Endodermal cell (in vitro differentiated cells): Measurements from ENCODE around the gene POLR3E. TPM values are rescaled to one million over a fixed set of nuclear protein-coding genes. Genes with fewer than 3 reads are reported as not detected.

Experiments
- DNase-seq: peaks from one replicate; pipeline ENCODE4 v3.0.0-alpha.2; 2017
- H3K27ac ChIP-seq: 2 replicates; pipeline ENCODE4 v1.5.1; 2013; ENCODE audit warnings: mild to moderate bottlenecking, low read depth, low read length, moderate library complexity
- H3K27me3 ChIP-seq: 2 replicates; pipeline ENCODE4 v1.6.1; 2013; ENCODE audit warnings: mild to moderate bottlenecking, low read length, moderate library complexity; ENCODE audit not compliant: insufficient read depth, control insufficient read depth, poor library complexity, severe bottlenecking
- H3K36me3 ChIP-seq: 2 replicates; pipeline ENCODE4 v1.7.0; 2013; ENCODE audit warnings: mild to moderate bottlenecking, low read length, moderate library complexity; ENCODE audit not compliant: control insufficient read depth, insufficient read depth
- H3K4me1 ChIP-seq: one replicate; pipeline ENCODE4 v1.7.0; 2013; ENCODE audit warnings: low read length; ENCODE audit not compliant: control insufficient read depth, insufficient read depth
- H3K4me3 ChIP-seq: 2 replicates; pipeline ENCODE4 v1.5.1; 2013; ENCODE audit warnings: mild to moderate bottlenecking, low read length, moderate library complexity
- H3K9ac ChIP-seq: 2 replicates; pipeline ENCODE4 v1.6.1; 2013; ENCODE audit warnings: mild to moderate bottlenecking, low read length, moderate library complexity; ENCODE audit not compliant: poor library complexity, severe bottlenecking; ENCODE audit errors: extremely low read depth
- H3K9me3 ChIP-seq: 2 replicates; pipeline ENCODE4 v1.6.1; 2013; ENCODE audit warnings: mild to moderate bottlenecking, low read length, moderate library complexity; ENCODE audit not compliant: control insufficient read depth
- H3K27ac Mint-ChIP-seq: 2 replicates; pipeline ENCODE4 v1.8.0; 2020; ENCODE audit warnings: mixed read lengths
- H3K27me3 Mint-ChIP-seq: 2 replicates; pipeline ENCODE4 v1.8.0; 2021; ENCODE audit warnings: mild to moderate bottlenecking, mixed read lengths; ENCODE audit not compliant: insufficient read depth
- H3K36me3 Mint-ChIP-seq: 2 replicates; pipeline ENCODE4 v1.8.0; 2020; ENCODE audit warnings: low read depth, mixed read lengths
- H3K4me1 Mint-ChIP-seq: 2 replicates; pipeline ENCODE4 v1.8.0; 2020; ENCODE audit warnings: mixed read lengths
- H3K4me3 Mint-ChIP-seq: 2 replicates; pipeline ENCODE4 v1.8.0; 2020; ENCODE audit warnings: mild to moderate bottlenecking, moderate library complexity, mixed read lengths
- H3K9me3 Mint-ChIP-seq: 2 replicates; pipeline ENCODE4 v1.8.0; 2020; ENCODE audit warnings: mild to moderate bottlenecking, mixed read lengths
- CTCF ChIP-seq: fragments of 200-600 bp; sonication (generic); conservative IDR thresholded peaks from 2 replicates; pipeline ENCODE4 v1.5.0; 2021; ENCODE audit warnings: antibody characterized with exemption, mild to moderate bottlenecking
- WGBS, 2 experiments: methylation state at CpG; one replicate each; pipeline versions ENCODE4 v1.1.5 to v1.1.7; 2013; ENCODE audit warnings: missing lambda C conversion rate in 2 of 2, mixed read lengths in 1 of 2; ENCODE audit not compliant: insufficient coverage in 1 of 2, insufficient read length in 1 of 2; 5-methylcytosine and 5-hydroxymethylcytosine counted together
- total RNA-seq, 2 donors: library from RNA; stranded (reverse); fragmentation: NEBNext Ultra II Directional in 1 of 2; extraction: Animal tissue kit (Norgen Biotek cat#: 25700) in 1 of 2; gene quantifications; 2 replicates in 1 of 2; 3 replicates in 1 of 2; pipeline ENCODE4 v1.2.1, GENCODE V29; 2021

The POLR3E gene
- total RNA-seq, 2 donors from 2014 or later = 73.1 to 73.6 TPM

- H3K36me3 ChIP-seq = no peaks in the 10 kb centered on the region
- H3K27me3 ChIP-seq = no peaks in the 10 kb centered on the region
- Mint-ChIP-seq H3K4me1 (no peaks in the 10 kb centered on the region), H3K27ac (no peak overlapping the region), H3K4me3 (no peak overlapping the region), H3K9me3 (no peaks in the 10 kb centered on the region), H3K27me3 (no peaks in the 10 kb centered on the region), H3K36me3 (peaks cover 25% of the 10 kb centered on the region)
- H3K9ac ChIP-seq = no peak overlapping the region
- H3K27ac ChIP-seq = no peak overlapping the region
- 90 to 98% methylated on average over 7 of the region's 7 CpGs for WGBS, 2 experiments
- H3K4me3 ChIP-seq = no peak overlapping the region
- H3K4me1 ChIP-seq = no peaks in the 10 kb centered on the region
- TF ChIP-seq CTCF = no peak
- DNase-seq = no peak
- no peaks in the 10 kb centered on the region for H3K9me3 ChIP-seq
Observed at GRCh38 chr16:22264786-22265185, 32.4 kb upstream of the POLR3E start.

GRCh38 chr16:22265351-22265750 lies 31.9 kb upstream of the POLR3E start:
- 94 to 100% methylated on average over 1 to 5 of the region's 5 CpGs for WGBS, 2 experiments
- H3K36me3 ChIP-seq = no peaks in the 10 kb centered on the region
- no peaks in the 10 kb centered on the region for H3K9me3 Mint-ChIP-seq
- H3K9me3 ChIP-seq = no peaks in the 10 kb centered on the region
- no peaks in the 10 kb centered on the region for H3K4me1 ChIP-seq
- H3K9ac ChIP-seq = no peak overlapping the region
- H3K27me3 ChIP-seq = no peaks in the 10 kb centered on the region
- DNase-seq = no peak
- H3K27ac Mint-ChIP-seq = no peak overlapping the region
- TF ChIP-seq CTCF = no peak
- H3K27me3 Mint-ChIP-seq = no peaks in the 10 kb centered on the region
- H3K27ac ChIP-seq = no peak overlapping the region
- H3K36me3 Mint-ChIP-seq = peaks cover 21% of the 10 kb centered on the region
- H3K4me1 Mint-ChIP-seq = no peaks in the 10 kb centered on the region
- H3K4me3 ChIP-seq = no peak overlapping the region
- H3K4me3 Mint-ChIP-seq = no peak overlapping the region

GRCh38 chr16:22266546-22266945 lies 30.7 kb upstream of the POLR3E start:
- no peak for TF ChIP-seq CTCF
- Histone ChIP-seq H3K9ac (no peak overlapping the region), H3K36me3 (no peaks in the 10 kb centered on the region), H3K27me3 (no peaks in the 10 kb centered on the region), H3K27ac (no peak overlapping the region), H3K9me3 (no peaks in the 10 kb centered on the region), H3K4me1 (no peaks in the 10 kb centered on the region), H3K4me3 (no peak overlapping the region)
- H3K9me3 Mint-ChIP-seq = no peaks in the 10 kb centered on the region
- no peak overlapping the region for H3K27ac Mint-ChIP-seq
- no peak for DNase-seq
- H3K4me3 Mint-ChIP-seq = no peak overlapping the region
- no peaks in the 10 kb centered on the region for H3K4me1 Mint-ChIP-seq
- no peaks in the 10 kb centered on the region for H3K27me3 Mint-ChIP-seq
- 96 to 97% methylated on average over 11 to 19 of the region's 19 CpGs for WGBS, 2 experiments
- peaks cover 17% of the 10 kb centered on the region for H3K36me3 Mint-ChIP-seq
